DMS153 treated with DMSO at 0.1 percent for 48 hours (cell line): ENCODE measurements around the gene AVPI1.
"Not testable (repeated sequence)": the region's sequence is repeated elsewhere in the genome, so short reads cannot be mapped to it uniquely, and the experiment has no call there.

ENCODE experiments used
- DNase-seq: peaks from one replicate; lab custom pipeline; 2025; ENCODE audit not compliant: unreplicated experiment; lab: John Stamatoyannopoulos, UW

The AVPI1 gene

DNA sequence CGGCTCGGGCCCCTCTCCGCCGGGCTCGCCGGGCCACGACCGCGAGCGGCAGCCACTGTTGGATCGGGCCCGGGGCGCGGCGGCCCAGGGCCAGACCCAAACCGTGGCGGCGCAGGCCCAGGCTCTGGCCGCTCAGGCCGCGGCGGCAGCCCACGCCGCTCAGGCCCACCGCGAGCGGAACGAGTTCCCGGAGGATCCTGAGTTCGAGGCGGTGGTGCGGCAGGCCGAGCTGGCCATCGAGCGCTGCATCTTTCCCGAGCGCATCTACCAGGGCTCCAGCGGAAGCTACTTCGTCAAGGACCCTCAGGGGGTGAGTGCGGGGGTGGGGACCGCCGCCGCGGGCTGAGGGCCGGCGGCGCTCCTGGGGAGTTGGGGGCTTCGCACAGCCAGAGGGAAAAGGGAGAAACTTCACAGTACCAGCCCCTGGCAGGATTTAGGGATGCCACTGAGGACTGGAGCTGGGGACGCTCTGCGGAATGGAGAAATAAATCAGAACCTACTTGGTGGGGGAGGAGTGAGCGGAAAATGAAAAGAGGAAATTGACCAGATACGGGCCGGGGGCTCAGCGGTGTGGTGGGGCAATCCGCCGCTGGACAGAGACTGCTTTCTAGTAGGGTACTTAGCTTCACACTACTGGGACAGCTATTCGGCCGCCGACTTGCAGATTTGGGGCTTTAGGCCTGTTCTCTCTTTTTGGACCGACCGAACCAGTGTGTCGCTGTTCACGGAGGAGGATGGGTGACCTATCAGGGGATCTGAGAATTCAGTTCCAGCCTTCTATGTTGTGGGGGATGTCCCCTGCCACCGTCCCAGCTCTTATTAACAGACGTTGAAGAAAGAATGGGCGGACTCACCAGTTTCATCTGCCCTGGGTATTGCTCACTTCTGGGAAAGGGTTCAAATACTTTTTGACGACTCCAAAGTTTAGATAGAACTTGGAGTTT, 45.9 kb downstream of the AVPI1 start:
- DNase-seq: no peak

DNA sequence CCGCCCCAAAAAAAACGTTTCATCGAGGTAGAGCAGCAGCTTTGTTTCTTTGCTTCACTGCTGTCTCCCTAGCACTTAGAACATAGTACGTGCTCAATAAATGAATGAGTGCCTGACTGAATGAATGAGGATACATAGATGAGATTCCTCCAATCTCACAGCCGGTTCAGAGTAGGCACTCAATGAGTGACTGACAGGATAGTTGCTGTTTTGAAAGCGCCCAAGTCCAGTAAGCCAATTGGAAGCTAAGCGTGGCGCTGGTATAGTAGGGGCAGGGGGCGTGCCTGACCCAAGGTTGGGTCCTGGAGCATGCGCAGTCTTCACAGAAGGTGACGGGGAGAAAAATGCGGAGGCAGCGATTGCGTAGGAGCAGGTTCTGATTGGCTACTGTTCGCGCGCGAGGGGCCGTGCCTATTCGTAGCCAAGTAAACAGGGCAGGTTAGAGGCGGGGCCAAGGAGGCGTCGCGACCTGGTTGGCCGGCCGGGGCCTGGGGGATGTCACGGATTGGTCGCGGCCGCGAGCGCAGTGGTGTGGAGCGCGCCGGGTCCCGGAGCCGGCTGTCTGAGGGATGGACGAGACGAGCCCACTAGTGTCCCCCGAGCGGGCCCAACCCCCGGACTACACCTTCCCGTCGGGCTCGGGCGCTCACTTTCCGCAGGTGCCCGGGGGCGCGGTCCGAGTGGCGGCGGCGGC, 46.7 kb downstream of the AVPI1 start, which contains the start of gene PI4K2A:
TSS of gene PI4K2A (plus strand) at position 498 of the 694 bp plus-strand sequence. CDS start at position 570, 72 bp downstream.
- DNase-seq: peak; percentile 98

GRCh38 chr10:97639090-97639489, 48.0 kb downstream of the AVPI1 start:
- not testable (repeated sequence) for DNase-seq

- DNase-seq: no peak
Observed at GRCh38 chr10:97635577-97635976, 51.5 kb downstream of the AVPI1 start.

GRCh38 chr10:97633921-97634320, 53.1 kb downstream of the AVPI1 start:
- DNase-seq: no peak

DNA sequence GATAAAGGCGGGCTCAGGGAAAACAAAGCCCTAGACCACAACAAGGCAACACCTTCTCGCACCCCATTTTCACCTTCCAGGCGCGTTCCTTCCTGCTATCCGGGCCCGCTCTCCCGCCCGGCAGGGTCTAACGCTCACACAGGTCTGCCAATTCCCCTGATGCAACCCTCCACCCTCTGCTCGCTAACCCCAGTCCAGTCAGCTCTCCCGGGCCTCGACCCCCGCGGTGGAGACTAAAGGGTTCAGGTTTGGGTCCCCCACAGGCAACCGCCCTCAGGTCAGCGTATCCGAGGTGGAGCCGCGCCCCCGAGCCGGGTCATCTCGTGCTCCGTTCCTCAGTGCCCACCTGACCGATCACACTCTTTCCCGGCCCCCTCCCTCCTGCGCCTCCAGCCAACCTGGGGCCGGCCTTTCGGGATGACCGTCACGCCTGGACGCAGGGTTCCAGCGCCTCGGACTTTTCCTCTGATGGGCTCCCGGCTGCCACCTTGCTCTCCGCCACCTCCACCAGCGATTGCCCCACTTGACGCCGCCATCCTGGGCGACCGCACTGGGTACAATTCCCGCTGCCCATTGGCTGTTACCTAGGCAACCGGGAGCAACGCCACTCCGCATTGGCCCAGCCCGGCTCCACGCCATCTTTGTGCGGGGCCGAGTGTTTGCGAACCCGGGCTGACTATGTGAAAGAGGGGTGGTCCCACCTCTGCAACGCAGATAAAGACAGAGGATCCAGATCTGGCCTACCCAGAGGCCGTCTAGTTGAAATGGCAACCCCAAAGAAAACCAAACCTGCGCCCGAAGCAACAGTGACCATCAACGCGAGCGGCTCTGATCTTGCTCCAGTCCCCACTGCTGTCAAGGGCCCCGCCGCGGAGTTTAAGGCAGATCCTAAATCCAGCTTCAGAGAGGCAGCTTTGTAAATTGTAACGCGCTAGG, 53.8 kb downstream of the AVPI1 start, which contains the start of gene MORN4:
TSS of gene MORN4 (minus strand) at position 552 of the 936 bp plus-strand sequence. CDS start 13,847 bp downstream, outside the sequence.
- peak; percentile 92 for DNase-seq

GRCh38 chr10:97631098-97631497, 55.9 kb downstream of the AVPI1 start:
- no peak for DNase-seq

GRCh38 chr10:97629289-97629688, 57.8 kb downstream of the AVPI1 start:
- no peak for DNase-seq

GRCh38 chr10:97628228-97628627, 58.8 kb downstream of the AVPI1 start:
- no peak for DNase-seq

GRCh38 chr10:97627731-97628130, 59.3 kb downstream of the AVPI1 start:
- no peak for DNase-seq
